LNCAP (cell line): ENCODE results near the gene QKI.

ENCODE experiments used
- CTCF ChIP-seq: fragments of 450-650 bp; IDR thresholded peaks from 2 replicates; pipeline ENCODE4 v1.5.1; 2017; ENCODE audit warnings: mild to moderate bottlenecking

QKI gene

GRCh38 chr6:163429858-163430448 is 15.4 kb downstream of the QKI start:
- no peak for TF ChIP-seq CTCF

DNA sequence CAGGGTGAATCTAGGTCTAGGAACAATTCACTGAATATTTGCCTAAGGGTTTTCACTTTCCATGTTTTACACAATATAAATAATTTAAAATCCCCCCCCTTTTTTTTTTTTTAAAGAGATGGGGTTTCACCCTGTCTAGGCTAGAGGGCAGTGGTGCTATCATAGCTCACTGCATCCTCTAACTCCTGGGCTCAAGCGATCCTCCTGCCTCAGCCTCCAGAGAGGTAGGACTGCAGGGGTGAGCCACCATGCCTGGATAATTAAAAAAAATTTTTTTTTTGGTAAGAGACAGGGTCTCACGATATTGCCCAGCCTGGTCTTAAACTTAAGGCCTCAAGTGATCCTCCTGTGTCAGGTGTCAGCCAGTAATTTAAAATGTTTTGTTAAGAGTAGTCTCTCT is 17.8 kb downstream of the QKI start:
- TF ChIP-seq CTCF, result no peak

- no peak for TF ChIP-seq CTCF
Measured at GRCh38 chr6:163435023-163435422, 20.5 kb downstream of the QKI start.

DNA sequence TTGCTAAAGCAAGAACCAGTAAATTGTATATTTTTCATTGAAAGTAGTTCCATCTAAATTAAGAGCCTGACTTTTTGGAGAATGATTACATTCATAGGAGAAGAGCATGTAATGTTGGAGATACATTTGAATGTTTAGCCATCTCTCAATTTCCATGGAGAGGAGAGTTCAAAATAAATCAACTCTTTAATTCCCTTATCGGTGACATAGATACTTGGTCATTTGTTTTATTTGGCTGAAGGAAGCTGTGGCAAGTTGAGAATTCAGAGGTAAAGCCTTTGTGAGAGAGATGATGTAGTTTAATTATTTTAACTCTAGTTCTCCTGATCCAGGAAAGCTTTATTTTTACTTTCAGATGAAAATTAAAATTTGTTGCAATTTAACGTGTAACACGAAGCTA is 22.3 kb downstream of the QKI start:
- no peak for TF ChIP-seq CTCF

GRCh38 chr6:163437466-163437865 is 22.9 kb downstream of the QKI start:
- TF ChIP-seq CTCF, result no peak

DNA sequence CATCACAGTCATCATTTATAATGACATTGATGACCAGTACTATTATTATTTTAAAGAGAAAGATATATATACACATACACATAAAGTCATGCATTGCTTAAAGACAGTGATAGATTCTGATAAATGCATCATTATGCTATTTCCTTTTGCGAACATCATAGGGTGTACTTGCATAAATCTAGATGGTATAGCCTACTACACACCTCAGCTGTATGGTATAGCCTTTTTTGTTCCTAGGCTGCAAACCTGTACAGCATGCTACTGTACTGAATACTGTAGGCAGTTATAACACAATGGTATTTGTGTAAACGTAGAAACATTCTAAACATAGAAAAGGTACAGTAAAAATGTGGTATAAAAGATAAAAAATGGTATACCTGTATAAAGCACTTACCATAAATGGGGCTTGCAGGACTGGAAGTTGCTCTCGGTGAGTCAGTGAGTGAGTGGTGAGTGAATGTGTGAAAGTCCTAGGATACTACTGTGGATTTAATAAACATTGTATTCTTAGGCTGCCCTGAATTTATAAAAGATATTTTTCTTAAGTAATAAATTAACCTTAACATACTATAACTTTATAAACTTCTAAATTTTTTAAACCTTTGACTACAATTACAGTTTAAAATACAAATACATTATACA is 23.9 kb downstream of the QKI start:
- TF ChIP-seq CTCF, result no peak

DNA sequence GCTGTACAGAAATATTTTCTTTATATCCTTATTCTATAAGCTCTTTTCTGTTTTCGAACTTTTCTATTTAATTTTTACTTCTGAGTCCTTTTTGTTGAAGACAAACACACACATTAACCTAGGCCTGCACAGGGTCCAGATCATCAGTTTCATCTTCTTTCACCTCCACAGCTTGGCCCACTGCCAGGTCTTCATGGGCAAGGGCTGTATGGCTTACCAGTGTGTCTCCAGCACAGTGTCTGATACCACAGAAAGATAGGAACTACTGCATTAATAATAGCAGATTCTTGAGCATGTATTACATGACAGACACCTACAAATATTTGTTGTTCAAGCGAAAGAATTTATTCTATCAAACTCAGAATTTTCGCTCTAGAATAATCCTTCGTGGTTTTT is 24.4 kb downstream of the QKI start:
- TF ChIP-seq CTCF, result no peak

GRCh38 chr6:163439997-163440396 is 25.5 kb downstream of the QKI start:
- no peak for TF ChIP-seq CTCF
